Measurements from ENCODE around the gene CNP.
"Not testable (repeated sequence)": the region's sequence is repeated elsewhere in the genome, so short reads cannot be mapped to it uniquely, and the experiment has no call there.

CNP gene

DNA sequence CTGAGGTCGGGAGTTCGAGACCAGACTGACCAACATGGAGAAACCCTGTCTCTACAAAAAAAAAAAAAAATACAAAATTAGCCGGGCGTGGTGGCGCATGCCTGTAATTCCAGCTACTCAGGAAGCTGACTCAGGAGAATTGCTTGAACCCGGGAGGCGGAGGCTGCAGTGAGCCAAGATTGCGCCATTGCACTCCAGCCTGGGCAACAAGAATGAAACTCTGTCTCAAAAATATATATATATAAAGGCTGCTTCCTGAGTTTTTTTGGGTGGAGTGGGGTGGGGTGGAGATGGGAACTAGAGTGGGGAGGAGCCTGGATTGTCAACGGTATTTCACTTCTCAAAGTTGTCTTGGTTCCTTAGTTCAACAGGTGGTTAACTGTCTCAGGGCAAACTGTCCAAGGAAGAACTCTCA, 43.7 kb downstream of the CNP start:
- not testable (repeated sequence) for DNase-seq

- DNase-seq = no peak
Measured at GRCh38 chr17:42010898-42011516, 44.4 kb downstream of the CNP start.

- DNase-seq = not testable (repeated sequence)
Measured at GRCh38 chr17:42012363-42012762, 45.8 kb downstream of the CNP start.

- DNase-seq = not testable (repeated sequence)
Measured at GRCh38 chr17:42013740-42014139, 47.1 kb downstream of the CNP start.

DNA sequence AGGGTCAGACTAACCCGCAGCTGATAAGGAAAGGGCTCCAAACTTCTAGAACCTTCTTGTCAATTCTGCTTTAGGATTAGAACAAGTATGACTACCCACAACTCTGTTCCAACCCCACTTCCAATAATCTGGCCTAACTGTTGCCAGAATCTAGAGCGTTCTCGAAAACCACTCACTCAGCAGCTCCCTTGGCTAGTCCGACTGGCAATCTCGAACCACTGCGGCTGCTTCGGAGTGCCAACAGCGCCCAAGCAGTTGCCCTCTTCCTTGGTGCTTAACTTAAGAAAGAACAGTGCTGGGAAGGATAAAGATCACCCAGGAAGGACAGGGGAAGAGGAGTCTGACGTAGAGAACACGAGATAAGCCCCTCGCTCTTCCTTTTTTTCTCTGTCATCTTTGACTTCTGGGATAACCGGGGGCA, 49.8 kb downstream of the CNP start:
- DNase-seq = no peak

DNA sequence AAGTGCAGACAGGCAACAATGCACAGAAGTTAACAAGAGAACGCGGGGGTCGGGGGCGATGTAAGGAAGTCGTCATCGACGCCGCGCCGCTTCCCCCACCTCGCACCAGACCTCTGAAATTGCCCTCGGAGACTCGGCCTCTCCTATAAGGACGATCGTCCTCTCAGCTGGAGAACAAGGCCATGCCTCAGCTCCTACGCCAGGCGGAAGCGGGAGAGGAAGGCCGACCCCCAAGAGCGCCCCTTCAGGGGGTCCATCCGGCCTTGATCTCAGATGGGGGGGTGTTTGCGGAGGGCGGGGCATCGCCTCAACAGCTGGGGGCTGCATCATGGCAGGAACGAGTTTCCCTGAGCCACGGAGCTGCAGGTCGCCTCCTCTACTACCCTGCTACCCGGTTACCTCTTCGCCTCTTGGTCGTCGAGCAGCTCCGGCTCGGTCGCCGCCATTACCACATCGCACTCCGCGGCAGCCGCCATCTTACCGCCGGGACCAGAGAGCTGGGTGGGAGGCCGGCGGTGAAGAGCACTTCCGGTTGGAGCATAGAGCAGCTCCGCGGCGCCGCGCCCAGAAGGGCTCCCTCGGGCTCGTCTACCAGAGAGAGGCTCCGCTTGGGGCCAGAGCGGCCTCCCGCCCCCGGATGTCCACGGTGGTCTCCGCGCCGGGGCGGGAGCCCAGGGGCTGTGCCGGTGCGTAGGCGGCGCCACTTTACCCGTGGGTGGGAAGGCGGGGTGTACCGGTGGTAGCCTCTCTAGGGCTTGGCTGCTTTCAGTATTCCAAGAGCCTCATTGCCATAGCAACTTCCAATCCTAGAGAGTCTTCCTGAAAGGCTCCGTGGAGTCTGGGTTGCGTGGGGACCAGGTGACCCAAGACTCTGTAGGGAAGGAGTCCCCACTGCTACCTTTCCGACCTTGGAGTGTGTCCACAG, 50.6 kb downstream of the CNP start, which contains the start of gene DNAJC7:
Gene DNAJC7 (minus strand): TSS at position 499 of the 925 bp plus-strand sequence. CDS start 23 bp downstream, at position 476.
- peak; percentile 75 for DNase-seq

- DNase-seq = no peak
Measured at GRCh38 chr17:42017866-42018200, 51.2 kb downstream of the CNP start.

GRCh38 chr17:42018339-42018738, 51.7 kb downstream of the CNP start:
- DNase-seq = no peak

DNA sequence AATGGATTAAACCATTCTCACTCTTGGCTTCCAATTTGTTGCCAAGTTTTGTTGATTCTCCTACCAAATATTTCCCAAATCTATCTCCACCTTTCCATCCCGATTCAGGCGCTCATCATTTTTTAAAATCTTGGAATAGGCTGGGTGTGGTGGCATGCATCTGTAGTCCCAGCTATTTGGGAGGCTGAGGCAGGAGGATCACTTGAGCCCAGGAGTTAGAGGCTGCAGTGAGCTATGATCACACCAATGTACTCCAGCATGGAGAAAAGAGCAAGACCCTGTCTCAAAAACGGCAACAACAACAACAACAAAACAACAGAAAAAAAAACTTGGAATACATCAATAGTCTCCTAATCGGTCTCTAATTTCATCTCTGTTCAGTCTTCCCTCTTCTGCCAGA, 52.4 kb downstream of the CNP start:
- no peak for DNase-seq

DNA sequence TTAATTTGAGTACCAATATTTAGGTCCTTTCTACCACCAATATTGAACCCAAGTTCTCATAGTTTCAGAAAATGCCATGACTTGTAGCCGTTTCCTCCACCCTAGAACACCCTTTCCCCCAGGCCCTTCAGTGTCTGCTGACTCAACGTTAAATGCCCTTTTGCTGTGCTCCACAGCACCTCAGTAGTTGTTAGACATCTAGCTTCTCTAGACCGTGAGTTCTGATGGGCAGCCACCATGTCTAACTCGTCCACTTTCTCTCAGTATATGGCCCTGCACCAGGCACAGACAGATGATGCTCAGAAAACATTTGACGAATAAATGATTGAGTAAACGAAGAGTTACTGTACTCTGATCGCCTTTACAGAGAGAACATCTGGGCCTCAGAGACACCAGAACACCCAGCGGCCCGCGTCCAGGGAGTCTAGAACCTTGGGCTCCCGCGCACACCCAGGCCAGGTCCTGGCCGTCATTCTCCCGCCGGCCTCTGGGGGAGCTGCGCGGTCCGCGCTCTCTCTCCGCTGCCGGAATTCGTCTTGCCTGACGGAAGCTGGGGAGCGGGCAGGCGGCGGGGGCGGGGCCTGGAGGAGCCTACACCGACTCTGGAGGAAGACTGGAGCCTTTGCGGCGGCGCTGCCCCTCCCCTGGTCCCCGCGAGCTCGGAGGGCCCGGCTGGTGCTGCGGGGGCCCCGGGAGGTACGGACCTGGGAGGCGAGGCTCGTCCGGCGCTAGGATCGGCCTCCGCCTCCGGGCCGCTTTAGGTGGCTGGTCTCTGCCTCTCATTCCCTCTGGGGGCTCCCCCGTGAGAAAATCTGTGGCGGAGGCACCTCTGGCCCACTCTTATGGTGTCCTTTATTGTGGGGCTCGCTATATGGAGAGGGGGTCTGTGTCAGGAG, 53.2 kb downstream of the CNP start, which contains the start of gene NKIRAS2:
Gene NKIRAS2 (plus strand): TSS at position 582 of the 896 bp plus-strand sequence. CDS start 1,488 bp downstream, outside the sequence.
- peak; percentile 80 for DNase-seq

- DNase-seq = not testable (repeated sequence)
Measured at GRCh38 chr17:42020845-42021244, 54.2 kb downstream of the CNP start.

DNA sequence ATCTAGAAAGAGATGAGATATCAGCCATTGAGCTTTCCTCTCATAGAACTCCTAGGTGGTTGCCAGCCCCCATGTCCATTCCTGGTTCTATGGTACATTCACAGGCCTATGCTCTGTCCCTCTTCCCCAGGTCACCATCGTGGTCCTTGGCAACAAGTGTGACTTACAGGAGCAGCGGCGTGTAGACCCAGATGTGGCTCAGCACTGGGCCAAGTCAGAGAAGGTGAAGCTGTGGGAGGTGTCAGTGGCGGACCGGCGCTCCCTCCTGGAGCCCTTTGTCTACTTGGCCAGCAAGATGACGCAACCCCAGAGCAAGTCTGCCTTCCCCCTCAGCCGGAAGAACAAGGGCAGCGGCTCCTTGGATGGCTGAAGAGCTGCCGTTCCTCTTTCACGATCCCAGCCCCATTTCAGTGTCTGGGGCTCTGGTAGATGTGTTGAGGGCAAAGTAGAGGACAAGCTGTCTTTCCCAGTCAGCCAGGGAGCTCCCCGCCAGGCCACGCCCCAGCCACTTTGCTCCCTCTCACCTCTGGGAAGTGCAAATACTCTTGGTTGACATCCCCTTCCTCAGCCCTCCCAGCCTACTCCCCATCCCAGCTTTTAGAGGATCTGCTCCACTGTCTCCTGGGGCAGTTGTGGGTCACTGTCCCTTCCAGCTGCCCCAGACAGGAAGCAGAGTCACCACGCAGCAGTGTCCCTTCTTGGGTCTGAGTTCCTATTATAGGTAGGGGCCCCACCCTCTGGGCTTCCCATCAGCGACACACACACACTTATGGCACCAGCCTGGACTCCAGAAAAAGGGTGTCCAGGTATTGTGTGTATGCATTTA, 57.1 kb downstream of the CNP start:
- DNase-seq = no peak

GRCh38 chr17:42025191-42025579, 58.6 kb downstream of the CNP start:
- no peak for DNase-seq

DNA sequence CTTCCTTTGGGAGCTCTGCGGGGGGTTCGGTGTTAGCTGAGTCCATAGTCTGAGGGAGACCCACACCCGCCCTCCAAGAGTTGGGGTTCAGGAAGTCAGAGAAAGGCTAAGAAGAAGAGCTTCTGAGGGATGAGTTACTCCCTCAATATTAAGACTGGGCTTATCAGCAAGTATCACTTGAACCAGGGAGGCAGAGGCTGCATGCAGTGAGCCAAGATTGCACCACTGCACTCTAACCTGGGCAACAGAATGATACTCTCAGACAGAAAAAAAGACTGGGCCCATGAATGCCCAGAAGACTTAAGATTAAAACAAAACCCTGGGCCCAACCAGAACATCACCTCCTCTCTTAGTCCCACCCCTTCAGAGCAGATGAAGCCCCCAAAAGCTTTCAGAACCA, 59.3 kb downstream of the CNP start:
- DNase-seq = no peak

- DNase-seq = no peak
Measured at GRCh38 chr17:42026857-42027589, 60.4 kb downstream of the CNP start.

Data from DMS153 (cell line).